BE2C (cell line): ENCODE measurements around the gene MAP1LC3B2.

Experiments used
- DNase-seq: peaks from one replicate; pipeline ENCODE4 v3.0.0-alpha.2; 2020
- H3K27me3 ChIP-seq: fragments of 250-450 bp; sonication (Bioruptor Pico); 2 replicates; pipeline ENCODE4 v1.5.1; 2020; ENCODE audit warnings: mild to moderate bottlenecking
- H3K36me3 ChIP-seq: fragments of 250-450 bp; sonication (Bioruptor Pico); 2 replicates; pipeline ENCODE4 v1.5.1; 2020; ENCODE audit warnings: mild to moderate bottlenecking
- H3K4me1 ChIP-seq: fragments of 250-450 bp; sonication (Bioruptor Pico); 2 replicates; pipeline ENCODE4 v1.5.1; 2020
- H3K4me3 ChIP-seq: 2 replicates; pipeline ENCODE4 v1.5.1; 2011; ENCODE audit warnings: low read depth, low read length
- H3K9me3 ChIP-seq: fragments of 250-450 bp; sonication (Bioruptor Pico); 2 replicates; pipeline ENCODE4 v1.5.1; 2020
- CTCF ChIP-seq: IDR thresholded peaks from 2 replicates; pipeline ENCODE4 v1.5.1; 2012; ENCODE audit warnings: mild to moderate bottlenecking, low read depth, low read length

The MAP1LC3B2 gene

DNA sequence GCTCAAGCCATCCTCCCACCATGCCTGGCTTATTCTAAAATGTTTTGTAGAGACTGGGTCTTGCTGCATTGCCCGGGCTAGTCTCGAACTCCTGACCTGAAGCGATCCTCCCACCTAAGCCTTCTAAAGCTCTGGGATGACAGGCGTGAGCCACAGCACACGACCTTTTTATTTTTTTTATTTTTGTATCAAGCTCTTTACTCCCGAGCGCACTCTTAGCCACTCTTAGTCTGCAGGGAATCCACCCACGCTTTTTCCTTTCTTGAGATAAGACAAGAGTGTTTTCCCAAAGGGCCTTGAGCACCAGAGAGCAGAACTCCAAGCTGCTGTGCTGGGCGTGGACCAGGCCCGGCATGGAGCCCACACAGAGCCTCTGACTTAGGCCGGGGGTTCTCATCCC is 23.4 kb downstream of the MAP1LC3B2 start:
- Histone ChIP-seq H3K4me1 (peaks cover 11% of the 10 kb centered on the region), H3K27me3 (no peaks in the 10 kb centered on the region), H3K9me3 (no peaks in the 10 kb centered on the region), H3K36me3 (no peaks in the 10 kb centered on the region), H3K4me3 (no peak overlapping the region)
- TF ChIP-seq CTCF, result no peak
- peak; percentile 74 for DNase-seq

- Histone ChIP-seq H3K4me1 (peaks cover 11% of the 10 kb centered on the region), H3K4me3 (no peak overlapping the region), H3K27me3 (no peaks in the 10 kb centered on the region), H3K9me3 (no peaks in the 10 kb centered on the region), H3K36me3 (no peaks in the 10 kb centered on the region)
- TF ChIP-seq CTCF, result no peak
- no peak for DNase-seq
Observed at GRCh38 chr12:116583129-116583694, 24.0 kb downstream of the MAP1LC3B2 start.

GRCh38 chr12:116587270-116587669 is 28.1 kb downstream of the MAP1LC3B2 start:
- Histone ChIP-seq H3K4me1 (peaks cover 8% of the 10 kb centered on the region), H3K9me3 (no peaks in the 10 kb centered on the region), H3K27me3 (no peaks in the 10 kb centered on the region), H3K4me3 (no peak overlapping the region), H3K36me3 (no peaks in the 10 kb centered on the region)
- no peak for DNase-seq
- no peak for TF ChIP-seq CTCF

DNA sequence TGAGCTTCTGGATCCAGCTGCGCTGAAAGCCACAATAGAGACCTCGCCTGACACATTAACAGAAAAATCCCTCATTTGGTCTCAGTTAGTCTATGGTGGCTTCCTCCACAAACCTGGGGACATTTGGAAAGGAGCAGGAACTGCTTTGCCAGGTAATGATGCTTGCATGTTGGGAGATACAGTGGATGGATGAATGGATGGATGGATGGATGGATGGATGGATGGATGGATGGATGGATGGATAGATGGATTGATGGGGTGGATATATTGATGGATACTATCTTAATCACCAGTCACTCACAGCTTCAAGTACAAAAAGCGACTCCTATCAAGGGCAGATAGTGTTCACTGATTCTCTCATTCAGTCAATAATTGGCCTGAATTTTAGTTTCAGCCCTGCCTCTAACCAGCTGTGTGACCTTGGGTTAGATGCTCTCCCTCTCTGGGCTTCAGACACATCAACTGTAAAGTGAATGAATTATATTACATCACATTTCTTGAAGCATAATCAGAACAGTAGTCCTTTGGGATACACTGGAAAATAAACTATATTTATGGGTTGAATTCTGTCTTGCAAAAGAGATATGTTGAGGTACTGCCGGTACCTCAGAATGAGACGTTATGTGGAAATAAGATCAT is 29.3 kb downstream of the MAP1LC3B2 start:
- Histone ChIP-seq H3K27me3 (no peaks in the 10 kb centered on the region), H3K4me3 (no peak overlapping the region), H3K36me3 (no peaks in the 10 kb centered on the region), H3K4me1 (peaks cover 1% of the 10 kb centered on the region; the same call in 1 of the 2 replicates), H3K9me3 (no peaks in the 10 kb centered on the region)
- DNase-seq, result no peak
- no peak for TF ChIP-seq CTCF

- no peaks in the 10 kb centered on the region for H3K36me3 ChIP-seq
- no peaks in the 10 kb centered on the region for H3K4me1 ChIP-seq
- no peaks in the 10 kb centered on the region for H3K9me3 ChIP-seq
- no peak overlapping the region for H3K4me3 ChIP-seq
- H3K27me3 ChIP-seq, result no peaks in the 10 kb centered on the region
- DNase-seq, result no peak
- no peak for TF ChIP-seq CTCF
Observed at GRCh38 chr12:116589581-116589980, 30.4 kb downstream of the MAP1LC3B2 start.

DNA sequence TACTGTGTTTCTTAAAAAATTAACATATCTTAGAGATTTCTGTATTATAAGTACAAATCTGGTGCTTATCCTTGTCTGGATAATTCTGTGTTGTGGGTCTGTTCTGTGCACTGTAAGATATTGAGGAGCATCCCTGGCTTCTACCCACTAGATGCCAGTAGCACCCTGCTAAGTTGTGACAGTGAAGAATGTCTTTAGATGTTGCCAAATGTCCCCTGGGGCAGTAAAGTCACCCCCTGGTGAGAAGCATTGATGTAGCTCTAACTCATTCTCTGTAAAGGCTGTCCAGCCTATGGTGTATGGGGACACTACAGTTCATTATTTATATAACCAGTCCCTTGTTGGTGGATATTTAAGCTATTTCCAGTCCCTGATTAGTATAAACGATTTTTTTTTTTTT is 31.4 kb downstream of the MAP1LC3B2 start:
- no peak for DNase-seq
- Histone ChIP-seq H3K4me3 (no peak overlapping the region), H3K27me3 (no peaks in the 10 kb centered on the region), H3K4me1 (no peaks in the 10 kb centered on the region), H3K9me3 (no peaks in the 10 kb centered on the region; the same call in 1 of the 2 replicates), H3K36me3 (no peaks in the 10 kb centered on the region)
- no peak for TF ChIP-seq CTCF
